HG03571 (cell line): ENCODE data around the gene FOXJ3.

Experiments
- ATAC-seq: cut with Tn5 transposase; IDR thresholded peaks from one replicate; pipeline ENCODE4 v1.9.1; 2021; ENCODE audit not compliant: unreplicated experiment

FOXJ3 gene

DNA sequence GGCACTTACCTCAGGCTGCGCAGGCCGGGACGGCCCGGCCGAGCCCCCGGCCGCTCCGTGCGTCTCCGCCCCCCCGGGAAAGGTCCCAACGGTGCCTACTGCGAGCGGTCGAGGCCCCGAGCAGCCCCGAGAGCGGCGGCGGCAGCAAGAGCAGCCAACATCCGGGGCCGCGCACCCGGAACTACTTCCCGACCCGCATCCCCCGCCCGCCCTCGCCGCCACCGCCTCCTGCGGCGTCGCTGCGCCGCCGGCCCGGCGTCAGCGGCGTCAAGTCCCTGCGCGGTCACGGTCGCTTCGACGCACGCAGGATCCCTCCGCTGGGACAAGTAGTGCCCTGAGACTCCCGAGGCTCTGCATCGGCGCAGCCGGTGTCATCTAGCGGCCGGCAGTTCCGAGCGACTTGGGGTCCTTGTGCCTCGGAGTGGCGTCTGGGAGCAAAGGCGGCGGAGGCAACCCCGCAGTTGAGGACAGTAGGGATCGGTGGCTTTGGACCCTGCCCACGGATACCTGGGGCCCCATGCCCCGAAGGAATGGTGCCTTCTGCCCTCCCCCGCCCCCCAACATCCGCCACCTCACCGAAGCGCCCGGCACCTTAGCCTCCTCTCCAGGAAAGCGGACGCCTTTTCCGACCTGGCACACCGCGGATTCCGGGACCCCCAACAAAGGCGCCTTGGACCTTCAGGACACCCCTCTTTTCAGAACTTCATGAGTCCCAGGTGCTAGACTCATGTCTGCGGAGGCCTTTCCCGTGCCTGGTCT, at the start of gene FOXJ3:
Gene FOXJ3 (minus strand): TSS at position 186 of the 759 bp plus-strand sequence. CDS start 24,142 bp downstream, outside the sequence.
- ATAC-seq = peak; percentile 70

DNA sequence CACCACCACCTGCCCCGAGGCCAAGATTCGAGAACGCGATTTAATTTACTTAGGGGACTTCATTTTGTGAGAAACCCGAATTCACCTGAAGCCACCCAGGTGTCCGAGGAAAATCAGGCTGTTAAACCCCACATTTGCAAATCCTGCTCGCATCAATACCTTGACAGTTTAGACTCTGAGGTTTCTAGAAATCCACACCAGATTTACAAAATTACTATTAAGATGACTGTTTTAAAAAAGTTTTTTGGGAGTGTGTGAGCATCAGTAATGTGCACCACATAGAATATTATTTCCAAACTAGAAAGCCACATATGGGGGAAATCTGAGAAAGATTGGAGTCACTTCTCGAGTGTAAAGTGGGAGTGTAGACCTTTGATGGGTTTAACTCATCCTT, 46.2 kb upstream of the FOXJ3 start:
- ATAC-seq = no peak

GRCh38 chr1:42380586-42381279, 45.7 kb upstream of the FOXJ3 start, which contains the start of gene RIMKLA:
TSS of gene RIMKLA (plus strand) at chr1:42380792. CDS start at chr1:42380935, 143 bp downstream.
- peak; percentile 85 for ATAC-seq

DNA sequence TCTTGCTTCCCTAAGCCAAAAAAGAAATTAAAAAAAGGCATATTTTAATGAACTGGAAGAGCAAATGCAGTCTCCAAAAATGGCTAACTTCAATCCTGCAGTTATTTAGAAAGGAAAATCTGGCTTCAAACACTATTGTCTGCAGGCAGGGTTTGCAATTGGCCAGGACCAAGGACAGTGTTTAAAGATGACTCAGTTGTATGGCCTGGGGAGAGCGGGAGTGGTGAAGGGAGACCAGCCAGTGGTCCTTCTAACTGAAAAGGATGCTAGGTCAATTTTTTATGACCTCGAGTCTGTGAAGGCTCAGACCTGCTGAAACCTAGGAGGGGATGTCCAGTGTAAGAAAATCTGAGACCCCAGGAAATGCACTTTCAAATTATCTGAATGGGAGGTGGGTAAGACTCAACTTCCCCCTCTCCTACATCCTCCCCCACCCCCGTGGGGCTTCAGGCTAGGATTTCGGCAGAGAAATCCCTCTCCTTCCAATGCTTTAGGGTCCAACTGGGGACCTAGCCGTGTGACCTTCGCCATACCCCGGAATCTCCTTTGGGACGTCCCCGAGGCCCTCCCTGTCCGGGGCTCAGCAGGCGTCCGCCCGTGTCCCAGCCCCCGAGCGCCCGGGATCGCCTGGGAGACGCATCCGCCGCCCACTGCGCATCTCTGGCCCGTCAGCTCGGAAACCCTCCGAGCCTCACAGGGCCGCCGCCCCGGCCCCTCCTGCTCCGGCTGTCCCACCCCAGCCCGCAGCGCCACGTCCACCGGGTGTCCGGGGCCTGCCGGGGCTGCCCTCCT, 45.0 kb upstream of the FOXJ3 start:
- ATAC-seq = peak; percentile 27

- ATAC-seq = no peak
Observed at GRCh38 chr1:42372796-42373195, 37.8 kb upstream of the FOXJ3 start.

DNA sequence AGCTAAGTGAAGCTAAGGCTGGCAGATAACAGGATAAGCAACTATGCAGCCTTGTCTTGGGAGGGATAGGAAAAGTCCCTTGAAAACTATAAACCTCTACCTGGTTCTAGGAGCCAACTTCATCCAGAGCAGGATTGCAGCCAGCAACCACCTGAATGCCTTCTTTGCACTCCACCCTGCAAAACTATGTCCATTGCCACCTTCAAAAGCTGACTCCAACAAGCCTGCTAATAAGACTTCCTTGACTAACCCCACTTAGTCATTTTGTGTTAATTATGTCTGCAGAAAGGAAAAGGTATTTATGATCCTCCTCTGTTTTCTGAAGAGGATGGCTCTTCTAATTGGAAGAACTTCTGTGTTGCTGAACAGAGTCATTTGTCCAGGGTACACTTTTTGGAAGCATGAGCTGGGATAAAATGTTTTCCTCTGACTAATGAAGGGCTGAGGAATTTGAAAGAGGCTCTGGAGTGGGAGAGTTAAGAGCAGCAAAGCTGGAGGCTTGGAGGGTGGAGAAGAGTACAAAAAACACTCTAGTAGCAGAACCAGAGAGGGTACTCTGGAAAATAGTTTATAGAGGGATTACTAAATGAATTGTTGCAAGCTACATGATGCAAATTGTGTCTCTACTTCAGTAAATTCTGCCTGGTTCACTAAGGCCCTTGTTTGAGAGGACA, 36.0 kb upstream of the FOXJ3 start:
- ATAC-seq = no peak

GRCh38 chr1:42369471-42369870, 34.4 kb upstream of the FOXJ3 start:
- no peak for ATAC-seq

- ATAC-seq = no peak
Observed at GRCh38 chr1:42368096-42368795, 33.2 kb upstream of the FOXJ3 start.

DNA sequence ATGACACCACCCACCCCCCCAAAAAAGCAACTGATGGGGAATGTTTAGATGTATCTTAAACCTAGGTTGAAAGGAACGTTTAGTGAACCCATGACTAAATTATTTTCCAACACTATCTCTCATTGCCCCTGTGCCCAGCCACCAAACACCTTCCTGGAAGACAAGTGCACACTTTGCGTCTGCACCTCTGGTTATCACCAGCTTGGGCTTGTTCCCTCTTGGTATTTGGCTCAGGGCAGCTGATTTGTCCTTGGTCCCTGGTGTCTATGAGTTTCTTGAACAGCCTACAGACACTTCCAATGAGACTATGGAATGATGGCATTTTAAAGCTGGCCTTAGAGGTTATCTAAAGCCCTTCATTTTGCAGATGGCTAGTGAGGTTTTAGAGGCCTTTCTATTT, 30.1 kb upstream of the FOXJ3 start:
- no peak for ATAC-seq

- no peak for ATAC-seq
Observed at GRCh38 chr1:42364542-42364941, 29.5 kb upstream of the FOXJ3 start.

DNA sequence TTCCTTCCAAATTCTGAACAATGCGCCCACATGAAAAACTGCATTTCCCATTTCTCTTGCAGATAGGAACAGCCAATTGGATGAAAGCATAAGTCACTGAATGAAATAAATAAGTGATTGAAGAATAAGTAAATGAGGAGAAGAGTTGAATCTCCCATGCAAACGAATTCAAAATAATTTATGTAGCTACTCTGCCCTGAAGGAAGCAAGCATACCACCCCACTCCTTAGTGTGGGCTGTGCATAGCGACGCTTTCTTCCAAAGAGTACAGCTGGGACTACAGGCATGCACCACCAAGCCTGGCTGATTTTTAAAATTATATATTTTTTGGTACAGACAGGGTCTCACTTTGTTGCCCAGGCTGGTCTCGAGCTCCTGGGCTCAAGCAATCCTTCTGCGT, 29.1 kb upstream of the FOXJ3 start:
- ATAC-seq = no peak

DNA sequence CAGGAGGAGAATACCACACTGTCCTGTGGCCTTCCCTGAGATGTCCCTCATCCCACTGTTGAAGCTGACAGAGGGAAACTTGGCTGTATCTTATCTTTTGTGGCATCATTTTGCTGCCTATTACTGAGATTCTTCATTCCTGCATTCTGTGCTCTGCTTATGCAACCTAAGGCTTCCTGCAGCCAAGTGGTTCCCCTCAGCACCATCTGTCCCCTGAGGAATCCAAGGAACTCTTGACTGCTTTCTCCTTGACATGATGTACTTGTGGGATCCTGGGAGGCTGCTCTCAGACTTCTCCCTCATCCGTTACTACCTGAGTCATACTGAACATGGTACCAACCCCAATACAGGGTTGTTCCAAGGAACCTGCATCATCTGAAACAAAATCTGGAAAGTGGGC, 24.4 kb upstream of the FOXJ3 start:
- no peak for ATAC-seq

DNA sequence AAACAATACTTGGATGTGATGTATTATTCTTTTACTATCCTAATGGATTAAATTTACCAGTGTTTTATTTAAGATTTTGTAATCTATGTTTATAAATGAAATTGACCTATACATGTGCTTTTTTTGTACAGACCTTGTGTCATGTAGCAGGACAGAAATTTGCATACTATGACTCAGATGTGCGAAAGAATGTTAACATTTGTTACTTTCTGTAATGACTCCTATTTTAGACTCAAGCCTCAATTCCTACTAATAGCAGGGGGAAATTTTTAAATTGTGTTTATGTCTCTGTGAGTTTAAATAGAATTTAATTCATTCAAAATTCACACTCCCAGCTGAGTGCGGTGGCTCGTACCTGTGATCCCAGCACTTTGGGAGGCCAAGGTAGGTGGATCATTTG, 23.8 kb upstream of the FOXJ3 start:
- no peak for ATAC-seq

- ATAC-seq = no peak
Observed at GRCh38 chr1:42350086-42350485, 15.1 kb upstream of the FOXJ3 start.

DNA sequence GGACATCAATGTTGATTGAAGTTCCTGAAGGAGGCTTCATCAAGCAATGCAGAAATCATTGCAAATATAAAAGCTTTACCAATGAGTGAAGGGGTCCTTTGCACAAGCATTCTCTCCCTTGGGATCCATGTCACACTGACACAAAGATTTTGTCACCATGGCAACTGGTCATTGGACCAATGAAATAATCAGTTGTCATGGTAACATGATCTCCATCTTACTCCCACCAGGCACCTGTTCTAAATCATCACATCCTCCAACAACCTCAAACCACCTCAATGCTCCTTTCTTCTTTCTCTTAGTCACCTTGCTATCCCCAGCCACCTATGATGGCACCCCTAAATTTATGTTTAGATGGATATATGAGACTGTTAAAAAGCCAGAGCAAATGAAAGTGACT, 13.5 kb upstream of the FOXJ3 start:
- no peak for ATAC-seq

- no peak for ATAC-seq
Observed at GRCh38 chr1:42343049-42343448, 8.0 kb upstream of the FOXJ3 start.

DNA sequence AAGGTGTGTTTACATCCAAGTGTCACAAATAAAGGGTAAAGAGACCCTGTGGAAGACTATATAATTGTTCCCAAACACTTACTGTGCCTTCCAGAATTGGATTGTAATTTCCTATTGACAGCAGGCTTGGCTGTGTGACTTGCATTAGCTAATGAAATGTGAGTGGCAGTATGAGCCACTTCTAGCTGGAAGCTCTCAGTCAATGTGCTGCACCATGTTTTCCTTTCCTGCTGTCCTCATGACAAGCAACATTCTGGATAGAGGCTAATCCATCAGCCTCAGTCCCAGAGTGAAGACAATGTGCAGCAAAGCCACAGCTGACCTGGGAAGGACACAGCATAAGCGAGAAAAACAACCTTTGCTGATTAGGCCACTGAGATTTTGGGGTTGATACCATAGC, 5.9 kb upstream of the FOXJ3 start:
- no peak for ATAC-seq

DNA sequence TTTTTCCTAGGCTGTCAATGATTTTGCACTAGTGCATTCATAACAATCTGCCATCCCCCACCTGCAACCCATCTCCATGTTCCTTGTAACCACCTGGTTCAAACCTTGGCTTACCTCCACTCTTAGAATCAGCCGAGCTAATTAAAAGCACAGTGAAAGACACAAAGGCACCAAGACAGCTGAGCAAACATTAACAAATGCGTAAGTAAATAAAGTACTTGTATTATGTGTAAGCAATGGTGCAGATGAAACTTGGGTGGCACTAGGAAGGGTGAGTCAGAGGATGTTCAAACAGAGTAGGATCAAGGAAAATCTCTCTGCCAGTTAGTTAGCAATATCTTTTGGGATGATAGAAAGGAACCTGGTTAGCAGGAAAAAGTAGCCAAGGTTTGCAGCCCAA, 5.1 kb upstream of the FOXJ3 start:
- no peak for ATAC-seq

DNA sequence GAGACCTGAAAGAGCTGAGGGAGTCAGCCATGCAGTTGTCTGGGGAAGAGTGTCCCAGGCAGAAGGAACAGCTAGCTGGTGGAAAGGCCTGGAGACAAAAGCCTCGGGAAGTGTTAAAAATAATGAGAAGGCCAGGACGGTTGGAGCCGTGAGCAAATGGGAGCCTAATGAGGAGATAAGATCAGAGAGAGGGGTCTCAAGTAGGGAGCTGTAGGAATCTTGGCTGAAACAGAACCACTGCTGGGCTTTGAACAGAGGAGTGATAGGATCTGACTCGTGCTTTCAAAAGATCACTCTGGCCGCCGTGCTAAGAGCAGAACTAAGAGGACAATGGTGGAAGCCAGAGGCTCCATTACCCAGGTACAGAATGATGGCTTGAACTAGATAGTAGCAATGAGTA, 1.9 kb upstream of the FOXJ3 start:
- no peak for ATAC-seq

DNA sequence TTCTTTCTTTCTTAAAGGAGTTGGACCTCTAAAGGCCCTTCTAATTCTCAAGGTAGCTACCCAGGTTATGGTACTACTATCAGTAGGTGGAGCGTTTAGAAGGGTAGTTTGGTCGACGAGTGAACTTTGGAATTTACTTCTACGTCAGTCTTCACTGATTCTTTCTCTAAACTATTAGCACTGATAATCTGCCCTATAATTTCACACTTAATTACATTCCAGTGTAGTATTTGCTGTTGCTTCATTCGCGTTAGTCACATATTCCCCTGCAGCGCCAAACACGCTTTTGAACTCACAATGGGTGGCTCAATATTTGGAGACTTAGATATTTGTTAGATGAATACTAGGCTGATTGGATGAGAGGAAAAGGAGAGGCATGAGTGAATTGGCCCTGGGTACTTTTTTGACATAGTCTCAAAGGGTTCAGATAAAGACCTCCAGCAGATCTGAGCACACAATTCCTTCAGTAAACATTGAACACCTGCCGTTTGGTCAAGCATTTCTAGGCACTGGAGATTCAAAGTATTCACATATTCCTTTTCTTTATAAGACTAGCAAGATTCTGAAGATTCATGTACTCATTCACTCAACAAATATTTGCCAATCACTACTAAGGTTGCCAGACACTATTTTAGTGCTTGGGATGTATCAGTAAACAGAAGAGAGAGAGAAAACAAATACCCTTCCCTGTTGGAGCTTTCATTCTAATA, 929 bp upstream of the FOXJ3 start:
- ATAC-seq = no peak
